A549 treated with ZK216348 at 1 μM for 4 hours (cell line): ENCODE measurements around the gene IREB2. TPM values are rescaled to one million over a fixed set of nuclear protein-coding genes. Genes with fewer than 3 reads are reported as not detected.

Source experiments
- total RNA-seq: library from RNA; stranded (reverse); fragments of 200-300 nt; extraction: Qiagen RNA extraction; gene quantifications from 5 replicates; pipeline ENCODE4 v1.2.3, GENCODE V29; 2022; ENCODE audit warnings: low read depth

Gene IREB2
- 25.9 to 53.4 TPM (median 43.9 TPM) in 5 replicates for total RNA-seq

GRCh38 chr15:78437762-78438618 lies at the start of gene IREB2:
Gene IREB2, plus strand, starts transcription at chr15:78438216. Its CDS starts 122 bp downstream, at chr15:78438338.

GRCh38 chr15:78506971-78507830 lies 69.2 kb downstream of the IREB2 start, which contains the start of gene HYKK:
Gene HYKK, plus strand, starts transcription at chr15:78507577. Its CDS starts 5,512 bp downstream, at chr15:78513089.

GRCh38 chr15:78540141-78540870 lies 102.3 kb downstream of the IREB2 start, which contains the start of gene PSMA4:
Gene PSMA4, plus strand, starts transcription at chr15:78540444. Its CDS starts 1,484 bp downstream, at chr15:78541928.

Other genes starting within 250 kb of the IREB2 start
- 0.09 to 0.51 TPM (median 0.39 TPM) in 5 replicates for gene ACSBG1, start 203.7 kb upstream of the IREB2 start, total RNA-seq
- gene DNAJA4, start 173.7 kb upstream of the IREB2 start, total RNA-seq, result 0.05 TPM in 1 of 5 replicates, not detected in the others
- gene SKIC8, start 138.6 kb upstream of the IREB2 start, total RNA-seq, result 81.3 to 120 TPM (median 89.8 TPM) in 5 replicates
- 1.0 to 2.1 TPM (median 1.3 TPM) in 5 replicates for gene CRABP1, start 97.9 kb upstream of the IREB2 start, total RNA-seq
- gene HYKK, start 69.4 kb downstream of the IREB2 start, total RNA-seq, result 5.5 to 7.4 TPM (median 6.3 TPM) in 5 replicates
- 357 to 577 TPM (median 387 TPM) in 5 replicates for gene PSMA4, start 102.2 kb downstream of the IREB2 start, total RNA-seq
- gene CHRNA5, start 127.3 kb downstream of the IREB2 start, total RNA-seq, result 24.3 to 36.9 TPM (median 32.6 TPM) in 5 replicates
- 0.20 to 1.3 TPM (median 0.69 TPM) in 5 replicates for gene CHRNA3, start 182.8 kb downstream of the IREB2 start, total RNA-seq
- gene CHRNB4, start 203.0 kb downstream of the IREB2 start, total RNA-seq, result 0.39 to 1.8 TPM (median 0.80 TPM) in 5 replicates